GM10847 (cell line): ENCODE data around the gene KCP.

Experiments used
- POLR2A ChIP-seq: IDR thresholded peaks from 2 replicates; pipeline ENCODE4 v1.6.1; 2011; ENCODE audit not compliant: insufficient read length; ENCODE audit errors: extremely low read depth

The KCP gene

DNA sequence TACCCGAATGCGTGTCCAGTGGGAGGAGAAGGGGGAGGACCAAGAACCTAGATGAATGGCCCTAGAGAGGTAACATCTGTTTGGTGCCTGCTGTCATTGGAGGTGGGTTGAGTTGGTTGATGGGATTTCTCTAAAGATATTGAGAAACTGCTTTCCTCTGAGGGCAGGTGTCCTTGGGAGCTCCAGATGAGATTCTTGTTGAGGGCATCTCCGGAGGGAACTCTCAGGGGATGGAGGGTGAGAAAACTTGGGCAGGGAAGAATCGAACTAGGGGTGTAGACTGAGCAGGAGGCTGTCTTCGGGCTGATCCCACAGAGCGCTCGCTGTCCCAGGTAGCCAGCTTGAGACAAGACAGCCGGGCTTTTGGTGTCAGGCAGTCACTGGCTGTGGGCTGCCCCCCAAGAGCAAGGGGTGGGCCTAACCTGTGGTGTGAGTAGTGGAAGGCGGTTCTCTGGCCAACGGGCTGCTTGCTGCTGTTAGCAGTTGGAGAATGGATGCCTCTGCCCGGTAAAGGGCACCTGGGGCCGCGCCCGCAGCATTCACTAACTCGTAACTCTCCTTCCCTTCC lies 30.9 kb upstream of the KCP start:
- no peak for TF ChIP-seq POLR2A

GRCh38 chr7:128940494-128941322 lies 30.2 kb upstream of the KCP start:
- TF ChIP-seq POLR2A = peak; percentile 48

- TF ChIP-seq POLR2A = peak; percentile 14
These were observed 29.4 kb upstream of the KCP start for GRCh38 chr7:128939861-128940410.

- TF ChIP-seq POLR2A = no peak
These were observed 28.8 kb upstream of the KCP start for GRCh38 chr7:128939075-128939860.

- TF ChIP-seq POLR2A = peak; percentile 54
These were observed 28.1 kb upstream of the KCP start for GRCh38 chr7:128938544-128939074.

GRCh38 chr7:128937647-128938543 lies 27.4 kb upstream of the KCP start, which contains the start of gene IRF5:
Gene IRF5, plus strand, starts transcription at chr7:128937927. Its CDS starts 4,155 bp downstream, at chr7:128942082.
- TF ChIP-seq POLR2A = peak; percentile 34

- TF ChIP-seq POLR2A = no peak
These were observed 26.8 kb upstream of the KCP start for GRCh38 chr7:128937271-128937646.

DNA sequence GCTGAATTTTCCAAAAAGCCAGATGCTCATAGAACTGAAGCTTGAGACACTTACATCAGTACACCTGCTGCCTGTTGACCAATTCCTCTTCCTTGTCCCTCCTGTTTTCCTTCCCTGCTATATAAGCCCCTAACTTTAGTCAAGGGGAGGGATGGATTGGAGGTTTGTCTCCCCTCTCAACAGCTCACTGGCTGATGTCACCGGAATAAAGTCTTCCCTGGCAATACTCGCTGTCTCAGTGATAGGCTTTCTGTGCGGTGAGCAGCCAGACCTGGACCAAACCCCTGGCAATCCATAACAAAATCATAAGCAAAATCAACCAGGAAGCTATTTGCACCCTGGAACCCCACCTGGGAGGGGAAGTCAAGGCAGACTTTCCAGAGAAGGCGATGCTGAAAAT lies 26.3 kb upstream of the KCP start:
- TF ChIP-seq POLR2A = no peak

DNA sequence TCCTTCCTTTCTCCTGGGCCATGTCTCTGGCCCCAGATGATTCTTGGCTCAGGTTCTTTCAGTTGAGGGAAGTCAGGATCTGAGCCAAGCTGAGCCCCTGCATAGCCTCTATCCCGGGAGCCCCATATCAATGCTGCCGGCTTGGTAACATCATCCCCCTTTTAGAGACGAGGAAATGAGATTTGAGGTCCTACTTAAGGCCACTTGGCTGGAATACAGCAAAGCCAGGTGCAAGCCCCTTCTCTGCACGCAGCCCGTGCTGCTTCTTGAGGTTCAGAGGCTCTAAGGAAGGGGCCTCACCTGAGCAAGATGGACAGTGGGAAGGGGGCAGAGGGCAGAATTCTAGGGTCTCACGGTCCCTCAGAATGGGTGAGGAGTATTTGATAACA lies 24.8 kb upstream of the KCP start:
- no peak for TF ChIP-seq POLR2A

GRCh38 chr7:128934361-128935341 lies 24.1 kb upstream of the KCP start:
- TF ChIP-seq POLR2A = no peak

GRCh38 chr7:128933180-128933891 lies 22.8 kb upstream of the KCP start:
- peak; percentile 39 for TF ChIP-seq POLR2A

DNA sequence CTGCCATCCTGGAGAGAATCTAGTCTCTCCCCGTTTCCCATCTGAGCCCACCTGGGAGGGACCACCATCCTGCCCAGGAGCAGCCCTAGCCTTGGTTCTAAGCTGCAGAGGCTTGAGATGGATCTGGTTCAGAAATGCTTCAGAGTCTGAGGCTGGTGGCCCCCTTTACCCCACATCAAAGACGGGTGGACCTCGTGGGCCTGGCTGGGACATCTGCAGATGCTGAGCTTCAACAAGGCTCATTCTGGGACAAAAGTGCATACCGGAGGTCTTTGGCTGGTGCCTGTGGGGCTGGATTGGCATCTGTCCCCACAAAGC lies 22.3 kb upstream of the KCP start:
- TF ChIP-seq POLR2A = no peak
